ENCODE measurements around the gene FGD5. TPM values are rescaled to one million over a fixed set of nuclear protein-coding genes. Genes with fewer than 3 reads are reported as not detected.

Gene FGD5
- total and polyA plus RNA-seq, 4 donors = 12.0 to 21.9 (median 13.2) TPM

DNA sequence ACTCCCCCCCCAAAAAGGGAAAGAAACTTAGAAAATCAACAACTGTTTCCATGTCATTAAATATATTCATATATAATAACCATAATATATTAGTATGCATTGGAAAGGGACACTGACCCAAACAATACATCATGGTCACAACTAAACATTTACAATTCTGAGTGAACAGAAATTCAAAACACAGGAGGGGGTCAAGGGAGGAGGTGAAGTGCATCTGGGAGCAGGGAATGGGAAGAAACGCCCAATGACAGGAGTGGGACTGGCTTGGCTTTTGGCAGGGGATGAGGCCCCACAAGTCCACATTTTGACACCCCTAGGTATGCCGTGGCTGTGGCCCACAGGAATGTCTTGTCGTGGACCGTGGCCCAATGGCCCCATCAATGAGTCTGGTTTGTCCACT lies 41.1 kb downstream of the FGD5 start:
- Histone ChIP-seq H3K27me3 (ENCODE audit: control insufficient read depth, insufficient read depth, low read length) (no peaks in the 10 kb centered on the region), H3K9me3 (ENCODE audit: control insufficient read depth, insufficient read depth, low read length) (no peaks in the 10 kb centered on the region), H3K4me1 (ENCODE audit: control insufficient read depth, insufficient read depth, low read length) (peaks cover 21% of the 10 kb centered on the region), H3K4me3 (ENCODE audit: low read depth, low read length) (no peak overlapping the region), H3K27ac (ENCODE audit: low read depth, low read length) (no peak overlapping the region), H3K36me3 (ENCODE audit: control insufficient read depth, insufficient read depth, low read length) (no peaks in the 10 kb centered on the region)
- DNase-seq (ENCODE audit: low read depth in 4 of 6, low spot score in 6 of 6) = no peak
- 82% methylated on average over 4 of the region's 4 CpGs for WGBS (ENCODE audit: insufficient coverage)

DNA sequence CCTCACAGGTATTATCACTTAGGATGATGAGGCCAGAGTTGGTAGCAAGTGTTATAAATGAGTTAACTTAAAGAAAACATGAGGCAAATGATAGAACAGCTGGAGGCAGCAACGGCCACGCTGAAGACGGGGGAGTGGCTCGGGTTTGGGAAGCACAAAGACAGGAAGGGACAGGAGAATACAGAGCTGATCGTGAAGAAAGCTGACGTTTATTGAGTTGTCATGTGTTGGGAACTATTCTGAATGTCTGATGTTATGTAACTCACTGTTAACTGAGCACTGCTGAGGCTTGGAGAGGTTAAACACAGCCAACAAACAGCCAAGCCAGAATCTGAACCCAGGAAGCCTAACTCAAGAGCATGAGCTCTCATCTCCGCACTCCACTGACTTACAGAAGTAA lies 42.3 kb downstream of the FGD5 start:
- Histone ChIP-seq H3K9me3 (ENCODE audit: control insufficient read depth, insufficient read depth, low read length) (no peaks in the 10 kb centered on the region), H3K4me3 (ENCODE audit: low read depth, low read length) (no peak overlapping the region), H3K4me1 (ENCODE audit: control insufficient read depth, insufficient read depth, low read length) (peaks cover 21% of the 10 kb centered on the region), H3K27ac (ENCODE audit: low read depth, low read length) (peak overlapping the region; percentile 62), H3K36me3 (ENCODE audit: control insufficient read depth, insufficient read depth, low read length) (no peaks in the 10 kb centered on the region), H3K27me3 (ENCODE audit: control insufficient read depth, insufficient read depth, low read length) (no peaks in the 10 kb centered on the region)
- 35% methylated on average over 7 of the region's 7 CpGs for WGBS (ENCODE audit: insufficient coverage)
- no peak for DNase-seq (ENCODE audit: low read depth in 4 of 6, low spot score in 6 of 6)

DNA sequence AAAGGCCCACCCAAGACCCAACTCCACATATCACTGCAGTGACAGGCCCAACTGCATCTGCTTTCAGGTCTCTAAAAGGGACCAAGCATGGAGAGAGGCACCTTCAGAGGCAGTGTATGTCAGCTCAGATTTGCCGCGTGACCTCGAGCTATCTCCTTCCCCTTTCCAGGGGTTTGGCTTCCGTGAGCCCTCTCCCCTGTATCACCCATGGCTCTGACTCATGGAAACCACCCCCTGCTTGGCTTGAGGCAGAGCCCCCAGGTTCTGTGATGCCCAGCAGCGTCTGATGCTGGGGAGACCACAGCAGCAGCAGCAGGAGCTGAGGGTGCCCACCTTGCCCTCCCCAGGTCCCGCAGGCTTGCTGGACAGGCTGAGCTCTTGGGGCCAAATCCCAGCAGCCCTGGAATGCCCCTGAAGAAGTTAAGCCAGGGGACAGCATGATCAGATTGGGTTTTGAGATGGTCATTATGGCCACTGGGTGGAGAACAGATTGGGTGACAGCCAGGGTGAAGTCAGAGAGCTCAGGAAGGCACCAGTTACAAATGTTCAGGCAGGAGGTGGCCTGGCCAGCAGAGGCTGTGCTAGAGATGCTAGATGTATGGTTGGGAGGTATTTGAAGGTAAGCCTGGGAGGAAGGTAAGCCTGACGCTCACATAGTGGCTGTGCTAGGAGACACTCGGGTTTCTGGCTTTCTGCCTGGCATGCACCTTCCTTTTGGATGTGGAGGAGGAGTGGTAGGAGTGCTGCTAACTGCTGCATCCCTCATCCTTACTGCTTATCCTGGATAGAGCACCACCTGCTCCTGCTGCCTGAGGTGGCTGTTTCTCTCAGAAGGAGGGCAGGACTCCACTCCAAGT lies 42.9 kb downstream of the FGD5 start:
- Histone ChIP-seq H3K27ac (ENCODE audit: low read depth, low read length) (peak overlapping the region; percentile 62), H3K9me3 (ENCODE audit: control insufficient read depth, insufficient read depth, low read length) (no peaks in the 10 kb centered on the region), H3K4me3 (ENCODE audit: low read depth, low read length) (no peak overlapping the region), H3K36me3 (ENCODE audit: control insufficient read depth, insufficient read depth, low read length) (no peaks in the 10 kb centered on the region), H3K4me1 (ENCODE audit: control insufficient read depth, insufficient read depth, low read length) (peaks cover 21% of the 10 kb centered on the region), H3K27me3 (ENCODE audit: control insufficient read depth, insufficient read depth, low read length) (no peaks in the 10 kb centered on the region)
- 76% methylated on average over 8 of the region's 8 CpGs for WGBS (ENCODE audit: insufficient coverage)
- DNase-seq (ENCODE audit: low read depth in 4 of 6, low spot score in 6 of 6) = peak in 1 of 6 donors; percentile 64

DNA sequence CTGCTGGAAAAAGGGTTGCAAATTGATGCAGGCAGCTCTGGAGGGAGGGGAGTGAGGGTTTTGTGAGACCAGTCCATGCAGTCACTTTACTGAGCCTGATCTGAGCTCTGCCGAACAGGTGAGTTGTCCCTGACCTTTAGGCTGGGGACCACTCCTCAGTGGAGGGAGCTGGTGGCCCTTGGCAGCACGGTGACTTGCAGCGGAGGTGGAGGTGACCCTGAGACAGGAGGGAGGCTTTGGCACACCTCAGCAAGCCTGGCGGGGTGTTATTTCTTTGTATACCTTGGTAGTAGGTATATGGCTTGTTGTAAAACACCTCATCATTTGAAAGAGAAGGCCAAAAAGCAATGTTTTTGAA lies 43.5 kb downstream of the FGD5 start:
- Histone ChIP-seq H3K27ac (ENCODE audit: low read depth, low read length) (no peak overlapping the region), H3K9me3 (ENCODE audit: control insufficient read depth, insufficient read depth, low read length) (no peaks in the 10 kb centered on the region), H3K36me3 (ENCODE audit: control insufficient read depth, insufficient read depth, low read length) (no peaks in the 10 kb centered on the region), H3K4me1 (ENCODE audit: control insufficient read depth, insufficient read depth, low read length) (peaks cover 21% of the 10 kb centered on the region), H3K4me3 (ENCODE audit: low read depth, low read length) (no peak overlapping the region), H3K27me3 (ENCODE audit: control insufficient read depth, insufficient read depth, low read length) (no peaks in the 10 kb centered on the region)
- 82% methylated on average over 4 of the region's 4 CpGs for WGBS (ENCODE audit: insufficient coverage)
- DNase-seq (ENCODE audit: low read depth in 4 of 6, low spot score in 6 of 6) = no peak

DNA sequence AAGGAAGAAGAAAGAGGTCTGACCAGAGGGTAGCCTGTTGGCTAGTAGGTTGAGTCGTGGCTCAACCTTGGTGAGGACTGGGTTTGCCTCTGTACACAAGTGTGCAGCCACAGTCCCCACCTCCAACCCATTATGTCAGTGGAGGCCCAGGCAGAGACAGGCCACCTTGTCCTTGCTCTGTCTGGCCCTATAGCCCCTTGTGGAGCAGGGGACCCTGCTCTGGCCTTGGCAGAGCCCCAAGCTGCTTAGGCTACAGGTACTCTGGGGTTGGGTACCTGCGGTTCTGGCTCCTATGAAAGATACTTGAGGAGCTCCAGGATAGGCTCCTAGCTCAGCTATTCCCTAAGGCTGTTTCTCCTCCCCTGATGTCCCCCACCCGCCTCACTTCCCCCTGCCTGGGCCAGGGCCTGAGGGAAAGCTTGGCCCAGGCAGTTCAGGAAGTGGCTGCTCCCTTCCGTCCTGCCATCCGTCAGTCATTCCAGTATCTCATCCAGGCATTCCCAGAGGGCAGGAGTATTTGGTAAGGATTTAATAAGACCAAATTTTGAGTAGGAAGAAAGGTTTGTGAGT lies 44.0 kb downstream of the FGD5 start:
- 87% methylated on average over 3 of the region's 5 CpGs for WGBS (ENCODE audit: insufficient coverage)

DNA sequence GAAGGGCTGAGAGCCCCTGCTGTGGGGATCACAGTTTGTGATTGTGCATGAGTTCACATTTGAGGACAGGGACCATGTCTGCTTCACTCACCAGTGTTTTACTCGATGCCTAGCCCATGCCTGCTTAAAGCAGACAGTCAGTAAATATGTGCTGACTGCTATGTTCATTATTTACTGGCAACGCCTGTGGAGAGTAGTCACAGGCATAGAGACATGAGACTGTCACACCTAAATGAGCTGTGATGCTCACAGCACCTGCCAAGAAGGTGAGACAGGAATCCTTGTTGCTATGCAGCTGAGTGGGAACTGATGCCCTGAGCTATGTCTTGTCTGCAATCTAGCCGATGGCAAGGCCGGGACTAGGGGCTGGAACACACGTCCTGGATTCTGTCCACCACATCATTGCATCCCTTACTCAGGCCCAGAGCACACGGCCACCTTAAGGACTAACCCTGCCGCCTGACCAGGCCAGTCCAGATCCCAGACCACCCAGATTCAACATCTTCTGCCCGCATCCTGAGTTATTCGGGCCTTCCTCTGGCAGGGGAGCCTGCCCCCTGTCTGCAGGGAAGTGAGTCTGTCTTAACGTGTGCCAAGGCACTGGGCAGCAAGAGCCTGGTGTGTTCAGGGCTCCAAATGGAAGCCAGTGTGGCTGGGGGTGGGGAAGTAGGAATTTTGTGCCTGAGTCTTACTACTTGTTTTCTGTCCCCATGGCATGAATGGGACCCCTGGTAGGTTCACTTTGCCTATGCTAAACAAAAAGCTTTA lies 44.8 kb downstream of the FGD5 start:
- 50% methylated on average over 10 of the region's 10 CpGs for WGBS (ENCODE audit: insufficient coverage)
- no peaks in the 10 kb centered on the region for H3K9me3 ChIP-seq (ENCODE audit: control insufficient read depth, insufficient read depth, low read length)
- H3K27me3 ChIP-seq (ENCODE audit: control insufficient read depth, insufficient read depth, low read length) = no peaks in the 10 kb centered on the region

More for the DNA sequence above, 44.0 kb downstream of the FGD5 start:
- H3K4me1 ChIP-seq (ENCODE audit: control insufficient read depth, insufficient read depth, low read length) = peaks cover 21% of the 10 kb centered on the region
- H3K36me3 ChIP-seq (ENCODE audit: control insufficient read depth, insufficient read depth, low read length) = no peaks in the 10 kb centered on the region
- no peak overlapping the region for H3K4me3 ChIP-seq (ENCODE audit: low read depth, low read length)
- H3K27me3 ChIP-seq (ENCODE audit: control insufficient read depth, insufficient read depth, low read length) = no peaks in the 10 kb centered on the region
- no peak for DNase-seq (ENCODE audit: low read depth in 4 of 6, low spot score in 6 of 6)
- H3K9me3 ChIP-seq (ENCODE audit: control insufficient read depth, insufficient read depth, low read length) = no peaks in the 10 kb centered on the region
- H3K27ac ChIP-seq (ENCODE audit: low read depth, low read length) = no peak overlapping the region

DNA sequence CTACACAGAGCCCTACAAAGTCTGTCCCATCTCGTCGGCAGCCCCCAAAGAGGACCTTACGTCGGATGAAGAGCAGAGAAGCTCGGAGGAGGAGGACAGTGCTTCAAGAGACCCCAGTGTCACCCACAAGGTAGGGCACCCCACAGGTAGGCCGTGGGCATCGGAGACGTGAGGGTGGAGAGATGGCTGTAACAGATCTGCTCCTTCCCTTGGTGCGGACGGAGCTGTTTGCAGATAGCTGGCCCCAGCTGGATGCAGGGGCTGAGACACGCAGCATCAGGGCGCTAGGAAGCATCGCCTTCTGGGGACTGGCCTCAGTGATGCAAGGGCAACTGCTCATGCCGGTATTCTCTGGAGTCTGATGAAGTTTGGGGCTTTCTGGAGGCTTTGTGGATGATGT lies 45.4 kb downstream of the FGD5 start:
- DNase-seq (ENCODE audit: low read depth in 4 of 6, low spot score in 6 of 6) = no peak
- H3K4me3 ChIP-seq (ENCODE audit: low read depth, low read length) = no peak overlapping the region
- H3K27ac ChIP-seq (ENCODE audit: low read depth, low read length) = no peak overlapping the region
- peaks cover 21% of the 10 kb centered on the region for H3K4me1 ChIP-seq (ENCODE audit: control insufficient read depth, insufficient read depth, low read length)
- peaks cover 3% of the 10 kb centered on the region for H3K36me3 ChIP-seq (ENCODE audit: control insufficient read depth, insufficient read depth, low read length)
- no peaks in the 10 kb centered on the region for H3K9me3 ChIP-seq (ENCODE audit: control insufficient read depth, insufficient read depth, low read length)
- H3K27me3 ChIP-seq (ENCODE audit: control insufficient read depth, insufficient read depth, low read length) = no peaks in the 10 kb centered on the region
- 75% methylated on average over 14 of the region's 14 CpGs for WGBS (ENCODE audit: insufficient coverage)

More for the DNA sequence above, 44.8 kb downstream of the FGD5 start:
- peaks cover 21% of the 10 kb centered on the region for H3K4me1 ChIP-seq (ENCODE audit: control insufficient read depth, insufficient read depth, low read length)
- no peak overlapping the region for H3K4me3 ChIP-seq (ENCODE audit: low read depth, low read length)
- H3K27ac ChIP-seq (ENCODE audit: low read depth, low read length) = no peak overlapping the region
- H3K36me3 ChIP-seq (ENCODE audit: control insufficient read depth, insufficient read depth, low read length) = peaks cover 3% of the 10 kb centered on the region
- peak in 1 of 6 donors; percentile 57 for DNase-seq (ENCODE audit: low read depth in 4 of 6, low spot score in 6 of 6)

DNA sequence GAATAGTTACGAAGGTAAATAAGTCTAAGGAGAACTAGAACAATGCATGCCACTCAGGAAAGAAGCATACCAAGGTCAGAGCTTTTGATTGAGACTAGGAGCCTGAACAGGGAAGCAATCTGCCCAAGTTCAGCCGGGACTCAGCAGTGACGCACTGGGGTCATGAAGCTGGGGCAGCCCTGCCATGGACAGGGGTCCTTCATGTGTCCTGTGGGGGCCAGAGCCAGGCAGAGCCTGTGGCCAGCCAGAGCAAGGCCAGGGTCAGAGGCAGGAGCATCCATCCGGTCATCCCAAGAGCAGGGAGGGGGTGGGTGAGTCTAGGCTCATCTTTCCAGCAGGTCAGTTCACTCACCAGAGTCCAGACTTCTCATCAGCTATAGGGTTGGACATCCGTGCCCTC lies 47.9 kb downstream of the FGD5 start:
- Histone ChIP-seq H3K4me3 (ENCODE audit: low read depth, low read length) (no peak overlapping the region), H3K36me3 (ENCODE audit: control insufficient read depth, insufficient read depth, low read length) (peaks cover 3% of the 10 kb centered on the region), H3K27ac (ENCODE audit: low read depth, low read length) (no peak overlapping the region), H3K27me3 (ENCODE audit: control insufficient read depth, insufficient read depth, low read length) (no peaks in the 10 kb centered on the region), H3K9me3 (ENCODE audit: control insufficient read depth, insufficient read depth, low read length) (no peaks in the 10 kb centered on the region), H3K4me1 (ENCODE audit: control insufficient read depth, insufficient read depth, low read length) (peaks cover 26% of the 10 kb centered on the region)
- 100% methylated on average over 5 of the region's 5 CpGs for WGBS (ENCODE audit: insufficient coverage)
- no peak for DNase-seq (ENCODE audit: low read depth in 4 of 6, low spot score in 6 of 6)

DNA sequence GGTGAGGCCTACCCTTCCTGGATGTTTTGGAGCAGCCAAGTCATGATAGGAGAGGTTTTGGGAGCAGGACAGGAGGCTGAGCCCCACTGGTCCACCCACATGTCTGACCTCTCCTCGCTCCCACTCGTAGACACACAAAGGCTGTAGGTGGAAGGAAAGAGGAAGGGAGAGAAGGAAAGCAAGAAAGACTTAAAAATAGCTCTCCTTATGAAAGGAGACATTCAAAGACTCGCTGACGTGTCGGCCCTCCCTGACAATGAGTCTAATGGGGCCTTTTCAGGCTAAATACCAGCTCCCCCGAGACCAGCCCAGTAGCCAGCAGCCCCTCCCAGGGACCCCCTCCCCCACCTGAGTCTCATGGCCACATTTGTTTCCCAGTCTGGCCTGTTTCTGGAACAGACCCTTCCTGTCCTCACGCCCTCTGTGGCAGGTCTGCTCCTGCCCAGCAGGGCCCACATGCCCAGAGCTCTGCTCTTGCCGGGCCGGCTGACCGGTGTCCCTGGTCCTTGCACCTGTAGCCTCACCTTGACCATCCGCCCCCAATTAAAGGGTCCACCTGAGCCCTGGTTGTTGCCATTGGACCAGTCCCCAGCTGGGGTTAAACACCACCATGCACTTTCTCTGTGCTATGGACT lies 49.3 kb downstream of the FGD5 start:
- H3K4me3 ChIP-seq (ENCODE audit: low read depth, low read length) = no peak overlapping the region
- WGBS (ENCODE audit: insufficient coverage) = 70% methylated on average over 9 of the region's 11 CpGs
- peaks cover 3% of the 10 kb centered on the region for H3K36me3 ChIP-seq (ENCODE audit: control insufficient read depth, insufficient read depth, low read length)
- no peak overlapping the region for H3K27ac ChIP-seq (ENCODE audit: low read depth, low read length)
- peaks cover 12% of the 10 kb centered on the region for H3K4me1 ChIP-seq (ENCODE audit: control insufficient read depth, insufficient read depth, low read length)
- no peaks in the 10 kb centered on the region for H3K9me3 ChIP-seq (ENCODE audit: control insufficient read depth, insufficient read depth, low read length)
- no peaks in the 10 kb centered on the region for H3K27me3 ChIP-seq (ENCODE audit: control insufficient read depth, insufficient read depth, low read length)
- no peak for DNase-seq (ENCODE audit: low read depth in 4 of 6, low spot score in 6 of 6)

Measured in spinal cord (tissue), 10 donors.